GM23338 (cell line): ENCODE measurements around the gene NXPH4. TPM values are rescaled to one million over a fixed set of nuclear protein-coding genes. Genes with fewer than 3 reads are reported as not detected.

Experiments used
- ATAC-seq: fragments of 200-7000 bp; cut with Tn5 transposase; 3 replicates; pipeline ENCODE4 v1.9.1; 2020
- DNase-seq: peaks from one replicate; pipeline ENCODE4 v3.0.0-alpha.2; 2015; ENCODE audit warnings: low spot score
- H2AFZ ChIP-seq: fragments of 200-600 bp; sonication (generic); 2 replicates; pipeline ENCODE4 v1.8.0; 2016; ENCODE audit warnings: antibody characterized with exemption, mild to moderate bottlenecking, moderate library complexity
- H3F3A ChIP-seq: fragments of 200-600 bp; sonication (generic); replicated peaks from 2 replicates; pipeline ENCODE4 v1.8.0; 2017; ENCODE audit warnings: antibody characterized with exemption, mixed run types, low read depth
- H3K27ac ChIP-seq: fragments of 200-600 bp; sonication (generic); 2 replicates; pipeline ENCODE4 v1.6.1; 2016; ENCODE audit warnings: low read depth
- H3K27me3 ChIP-seq: fragments of 200-600 bp; sonication (generic); 2 replicates; pipeline ENCODE4 v1.8.0; 2016; ENCODE audit warnings: mild to moderate bottlenecking, mixed run types, moderate library complexity; ENCODE audit not compliant: insufficient read depth
- H3K36me3 ChIP-seq: fragments of 200-600 bp; sonication (generic); 2 replicates; pipeline ENCODE4 v1.8.0; 2016; ENCODE audit warnings: mild to moderate bottlenecking; ENCODE audit not compliant: insufficient read depth
- H3K4me1 ChIP-seq: fragments of 200-600 bp; sonication (generic); 2 replicates; pipeline ENCODE4 v1.8.0; 2016; ENCODE audit warnings: mild to moderate bottlenecking, moderate library complexity; ENCODE audit not compliant: insufficient read depth
- H3K4me2 ChIP-seq: fragments of 200-600 bp; sonication (generic); 2 replicates; pipeline ENCODE4 v1.7.1; 2017; ENCODE audit warnings: mixed run types
- H3K4me3 ChIP-seq: fragments of 200-600 bp; sonication (generic); 2 replicates; pipeline ENCODE4 v1.6.1; 2016; ENCODE audit warnings: mixed run types
- H3K79me2 ChIP-seq: fragments of 200-600 bp; sonication (generic); replicated peaks from 2 replicates; pipeline ENCODE4 v1.8.0; 2017; ENCODE audit warnings: mild to moderate bottlenecking; ENCODE audit not compliant: insufficient read depth
- H3K9me2 ChIP-seq: fragments of 200-600 bp; sonication (generic); 2 replicates; pipeline ENCODE4 v1.8.0; 2017; ENCODE audit not compliant: insufficient read depth
- H4K20me1 ChIP-seq: fragments of 200-600 bp; sonication (generic); replicated peaks from 2 replicates; pipeline ENCODE4 v1.8.0; 2017; ENCODE audit warnings: mild to moderate bottlenecking; ENCODE audit not compliant: insufficient read depth
- H3K27ac Mint-ChIP-seq: 2 replicates; pipeline ENCODE4 v1.8.0; 2020; ENCODE audit warnings: inconsistent platforms, mild to moderate bottlenecking, moderate library complexity, mixed read lengths
- H3K27me3 Mint-ChIP-seq: 3 replicates; pipeline ENCODE4 v1.8.0; 2022; ENCODE audit warnings: low read depth, mild to moderate bottlenecking, moderate library complexity, mixed read lengths, inconsistent platforms; ENCODE audit not compliant: insufficient read depth, poor library complexity
- H3K36me3 Mint-ChIP-seq: 3 replicates; pipeline ENCODE4 v1.8.0; 2021; ENCODE audit warnings: low read depth, mild to moderate bottlenecking, inconsistent platforms, moderate library complexity, mixed read lengths
- H3K4me1 Mint-ChIP-seq: 3 replicates; pipeline ENCODE4 v1.8.0; 2020; ENCODE audit warnings: mild to moderate bottlenecking, inconsistent platforms, mixed read lengths
- H3K4me3 Mint-ChIP-seq: 3 replicates; pipeline ENCODE4 v1.8.0; 2021; ENCODE audit warnings: moderate library complexity, mild to moderate bottlenecking, inconsistent platforms, mixed read lengths
- H3K9me3 Mint-ChIP-seq: 3 replicates; pipeline ENCODE4 v1.8.0; 2020; ENCODE audit warnings: moderate library complexity, mild to moderate bottlenecking, inconsistent platforms, mixed read lengths
- CREB1 ChIP-seq: fragments of 250-450 bp; sonication (Bioruptor Pico); IDR thresholded peaks from 2 replicates; pipeline ENCODE4 v1.5.0; 2020; ENCODE audit warnings: low read depth, mild to moderate bottlenecking, moderate library complexity
- EZH2 ChIP-seq: fragments of 200-600 bp; sonication (generic); IDR thresholded peaks from one replicate; pipeline ENCODE4 v1.8.0; 2017; ENCODE audit warnings: antibody characterized with exemption, mild to moderate bottlenecking, low read depth; ENCODE audit not compliant: unreplicated experiment
- EZH2phosphoT487 ChIP-seq: fragments of 200-600 bp; sonication (generic); IDR thresholded peaks from one replicate; pipeline ENCODE4 v1.8.1; 2018; ENCODE audit warnings: antibody characterized with exemption; ENCODE audit not compliant: unreplicated experiment
- NANOG ChIP-seq: IDR thresholded peaks from 2 replicates; pipeline ENCODE4 v1.6.1; 2016; ENCODE audit warnings: antibody characterized with exemption, borderline replicate concordance
- ZNF114 ChIP-seq: fragments of 250-450 bp; sonication (Bioruptor Pico); IDR thresholded peaks from 2 replicates; pipeline ENCODE4 v1.5.0; 2020; ENCODE audit warnings: mild to moderate bottlenecking, moderate library complexity
- ZNF331 ChIP-seq: fragments of 250-450 bp; sonication (Bioruptor Pico); IDR thresholded peaks from 2 replicates; pipeline ENCODE4 v1.5.0; 2020; ENCODE audit warnings: low read depth, mild to moderate bottlenecking, moderate library complexity
- polyA plus RNA-seq: library from polyadenylated mRNA; unstranded; fragments of >200 nt; fragmentation: Nextera tagmentation; extraction: Ambion mirVana; gene quantifications from 2 replicates; pipeline ENCODE4 v1.2.1, GENCODE V29; 2016
- total RNA-seq: library from RNA; depleted of rRNA; stranded (reverse); fragments of >200 nt; shearing (Covaris generic); gene quantifications from 2 replicates; pipeline ENCODE4 v1.2.3, GENCODE V29; 2014
- TF ChIP-seq, protein P1 (sequence below): fragments of 250-450 bp; sonication (Bioruptor Pico); IDR thresholded peaks from 2 replicates; pipeline ENCODE4 v1.5.0; 2020; ENCODE audit warnings: mild to moderate bottlenecking, moderate library complexity

NXPH4 gene
- total and polyA plus RNA-seq, 2 experiments from 2014 or later, result 0.89 to 1.5 TPM

DNA sequence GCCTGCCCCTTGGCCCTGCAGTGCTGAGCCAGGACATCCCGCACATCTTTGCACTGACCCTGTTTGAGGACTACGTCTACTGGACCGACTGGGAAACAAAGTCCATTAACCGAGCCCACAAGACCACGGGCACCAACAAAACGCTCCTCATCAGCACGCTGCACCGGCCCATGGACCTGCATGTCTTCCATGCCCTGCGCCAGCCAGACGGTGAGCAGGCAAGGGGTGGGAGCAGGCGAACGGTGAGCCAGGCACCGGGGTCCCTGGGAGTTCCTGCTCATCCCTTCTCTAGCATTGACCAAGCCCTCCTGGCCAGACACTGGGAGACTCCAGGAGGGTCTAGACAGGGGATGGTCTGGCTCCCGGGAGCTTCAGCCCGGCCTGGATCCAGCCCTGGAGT is 17.4 kb upstream of the NXPH4 start (continued):
- TF ChIP-seq, protein P1, sequence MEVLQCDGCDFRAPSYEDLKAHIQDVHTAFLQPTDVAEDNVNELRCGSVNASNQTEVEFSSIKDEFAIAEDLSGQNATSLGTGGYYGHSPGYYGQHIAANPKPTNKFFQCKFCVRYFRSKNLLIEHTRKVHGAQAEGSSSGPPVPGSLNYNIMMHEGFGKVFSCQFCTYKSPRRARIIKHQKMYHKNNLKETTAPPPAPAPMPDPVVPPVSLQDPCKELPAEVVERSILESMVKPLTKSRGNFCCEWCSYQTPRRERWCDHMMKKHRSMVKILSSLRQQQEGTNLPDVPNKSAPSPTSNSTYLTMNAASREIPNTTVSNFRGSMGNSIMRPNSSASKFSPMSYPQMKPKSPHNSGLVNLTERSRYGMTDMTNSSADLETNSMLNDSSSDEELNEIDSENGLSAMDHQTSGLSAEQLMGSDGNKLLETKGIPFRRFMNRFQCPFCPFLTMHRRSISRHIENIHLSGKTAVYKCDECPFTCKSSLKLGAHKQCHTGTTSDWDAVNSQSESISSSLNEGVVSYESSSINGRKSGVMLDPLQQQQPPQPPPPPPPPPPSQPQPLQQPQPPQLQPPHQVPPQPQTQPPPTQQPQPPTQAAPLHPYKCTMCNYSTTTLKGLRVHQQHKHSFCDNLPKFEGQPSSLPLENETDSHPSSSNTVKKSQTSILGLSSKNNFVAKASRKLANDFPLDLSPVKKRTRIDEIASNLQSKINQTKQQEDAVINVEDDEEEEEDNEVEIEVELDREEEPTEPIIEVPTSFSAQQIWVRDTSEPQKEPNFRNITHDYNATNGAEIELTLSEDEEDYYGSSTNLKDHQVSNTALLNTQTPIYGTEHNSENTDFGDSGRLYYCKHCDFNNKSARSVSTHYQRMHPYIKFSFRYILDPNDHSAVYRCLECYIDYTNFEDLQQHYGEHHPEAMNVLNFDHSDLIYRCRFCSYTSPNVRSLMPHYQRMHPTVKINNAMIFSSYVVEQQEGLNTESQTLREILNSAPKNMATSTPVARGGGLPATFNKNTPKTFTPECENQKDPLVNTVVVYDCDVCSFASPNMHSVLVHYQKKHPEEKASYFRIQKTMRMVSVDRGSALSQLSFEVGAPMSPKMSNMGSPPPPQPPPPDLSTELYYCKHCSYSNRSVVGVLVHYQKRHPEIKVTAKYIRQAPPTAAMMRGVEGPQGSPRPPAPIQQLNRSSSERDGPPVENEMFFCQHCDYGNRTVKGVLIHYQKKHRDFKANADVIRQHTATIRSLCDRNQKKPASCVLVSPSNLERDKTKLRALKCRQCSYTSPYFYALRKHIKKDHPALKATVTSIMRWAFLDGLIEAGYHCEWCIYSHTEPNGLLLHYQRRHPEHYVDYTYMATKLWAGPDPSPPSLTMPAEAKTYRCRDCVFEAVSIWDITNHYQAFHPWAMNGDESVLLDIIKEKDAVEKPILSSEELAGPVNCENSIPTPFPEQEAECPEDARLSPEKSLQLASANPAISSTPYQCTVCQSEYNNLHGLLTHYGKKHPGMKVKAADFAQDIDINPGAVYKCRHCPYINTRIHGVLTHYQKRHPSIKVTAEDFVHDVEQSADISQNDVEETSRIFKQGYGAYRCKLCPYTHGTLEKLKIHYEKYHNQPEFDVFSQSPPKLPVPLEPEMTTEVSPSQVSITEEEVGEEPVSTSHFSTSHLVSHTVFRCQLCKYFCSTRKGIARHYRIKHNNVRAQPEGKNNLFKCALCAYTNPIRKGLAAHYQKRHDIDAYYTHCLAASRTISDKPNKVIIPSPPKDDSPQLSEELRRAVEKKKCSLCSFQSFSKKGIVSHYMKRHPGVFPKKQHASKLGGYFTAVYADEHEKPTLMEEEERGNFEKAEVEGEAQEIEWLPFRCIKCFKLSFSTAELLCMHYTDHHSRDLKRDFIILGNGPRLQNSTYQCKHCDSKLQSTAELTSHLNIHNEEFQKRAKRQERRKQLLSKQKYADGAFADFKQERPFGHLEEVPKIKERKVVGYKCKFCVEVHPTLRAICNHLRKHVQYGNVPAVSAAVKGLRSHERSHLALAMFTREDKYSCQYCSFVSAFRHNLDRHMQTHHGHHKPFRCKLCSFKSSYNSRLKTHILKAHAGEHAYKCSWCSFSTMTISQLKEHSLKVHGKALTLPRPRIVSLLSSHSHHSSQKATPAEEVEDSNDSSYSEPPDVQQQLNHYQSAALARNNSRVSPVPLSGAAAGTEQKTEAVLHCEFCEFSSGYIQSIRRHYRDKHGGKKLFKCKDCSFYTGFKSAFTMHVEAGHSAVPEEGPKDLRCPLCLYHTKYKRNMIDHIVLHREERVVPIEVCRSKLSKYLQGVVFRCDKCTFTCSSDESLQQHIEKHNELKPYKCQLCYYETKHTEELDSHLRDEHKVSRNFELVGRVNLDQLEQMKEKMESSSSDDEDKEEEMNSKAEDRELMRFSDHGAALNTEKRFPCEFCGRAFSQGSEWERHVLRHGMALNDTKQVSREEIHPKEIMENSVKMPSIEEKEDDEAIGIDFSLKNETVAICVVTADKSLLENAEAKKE (CRISPR knock-in tag), result no peak
- TF ChIP-seq ZNF114 (CRISPR knock-in tag), result no peak

DNA sequence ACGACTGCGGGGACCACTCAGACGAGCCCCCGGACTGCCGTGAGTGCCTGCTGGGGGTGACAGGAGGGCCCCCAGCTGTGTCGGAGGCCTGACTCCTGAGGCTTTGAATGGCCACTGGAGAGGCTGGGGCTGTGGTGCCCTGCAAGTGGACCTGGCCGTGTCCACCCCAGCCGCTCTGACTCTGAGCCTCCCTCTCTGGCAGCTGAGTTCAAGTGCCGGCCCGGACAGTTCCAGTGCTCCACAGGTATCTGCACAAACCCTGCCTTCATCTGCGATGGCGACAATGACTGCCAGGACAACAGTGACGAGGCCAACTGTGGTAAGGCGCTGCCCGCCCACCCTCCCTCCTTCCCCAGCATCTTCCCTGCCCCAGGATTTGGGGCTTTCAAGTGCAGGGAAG is 16.1 kb upstream of the NXPH4 start:
- no peak overlapping the region for H3K4me3 ChIP-seq
- no peak overlapping the region for H3K27ac ChIP-seq
- H3K9me2 ChIP-seq, result no peaks in the 10 kb centered on the region
- peaks cover 12% of the 10 kb centered on the region for H3K27me3 Mint-ChIP-seq
- no peaks in the 10 kb centered on the region; the same call in 1 of the 2 replicates for H4K20me1 ChIP-seq
- H3K9me3 Mint-ChIP-seq, result no peaks in the 10 kb centered on the region; the same call in 2 of the 3 replicates
- H3K36me3 Mint-ChIP-seq, result peaks cover 92% of the 10 kb centered on the region
- H3K27ac Mint-ChIP-seq, result no peak overlapping the region
- H3K4me2 ChIP-seq, result no peak overlapping the region
- no peaks in the 10 kb centered on the region for H3K27me3 ChIP-seq
- no peak for DNase-seq
- H3K4me1 ChIP-seq, result no peaks in the 10 kb centered on the region
- H2AFZ ChIP-seq, result no peak overlapping the region
- H3K79me2 ChIP-seq, result no peaks in the 10 kb centered on the region
- no peaks in the 10 kb centered on the region for H3F3A ChIP-seq
- ATAC-seq, result no peak
- no peak overlapping the region for H3K4me3 Mint-ChIP-seq
- TF ChIP-seq ZNF331 (CRISPR knock-in tag) (no peak), EZH2phosphoT487 (no peak), CREB1 (CRISPR knock-in tag) (no peak), NANOG (no peak), EZH2 (no peak)
- H3K36me3 ChIP-seq, result peaks cover 28% of the 10 kb centered on the region
- H3K4me1 Mint-ChIP-seq, result no peaks in the 10 kb centered on the region
